HepG2 (cell line): Measurements from ENCODE around the gene CES5A. TPM values are rescaled to one million over a fixed set of nuclear protein-coding genes. Genes with fewer than 3 reads are reported as not detected.

Experiments used
- ATAC-seq: fragments of 200-7000 bp; cut with Tn5 transposase; 3 replicates; pipeline ENCODE4 v1.9.1; 2020; ENCODE audit warnings: mild to moderate bottlenecking, moderate library complexity
- BruUV-seq: library from RNA; stranded (reverse); fragments of 400-500 nt; replicated peaks from 2 replicates; lab custom pipeline; 2021; lab: Mats Ljungman, UMichigan
- CTCF ChIA-PET: fragments of 300-600 bp; formaldehyde crosslinking; extraction: SDS; loops from one replicate; lab custom pipeline; 2021; ENCODE audit warnings: low total read pairs, inconsistent platforms, low intra/inter-chr PET ratio; lab: Yijun Ruan, JAX
- POLR2A ChIA-PET: fragments of 350-600 bp; sonication (Branson Sonifier 250); formaldehyde crosslinking; loops from one replicate; lab custom pipeline; 2020; ENCODE audit warnings: antibody characterized with exemption, inconsistent platforms; lab: Yijun Ruan, JAX
- DNase-seq: peaks from one replicate; pipeline ENCODE4 v3.0.0-alpha.2; 2015; ENCODE audit warnings: low spot score
- FAIRE-seq: peaks from 3 replicates; lab custom pipeline; 2011; peaks lifted over from hg19 to GRCh38; lab: Jason Lieb, UNC
- H2AFZ ChIP-seq: one replicate; pipeline ENCODE4 v1.6.1; 2011; ENCODE audit warnings: low read length, inconsistent platforms
- H3K27ac ChIP-seq: fragments of 300-600 bp; 3 replicates; pipeline ENCODE4 v1.8.0; 2011; ENCODE audit warnings: mixed run types, mild to moderate bottlenecking, mixed read lengths, low read length, inconsistent platforms; ENCODE audit not compliant: insufficient read depth; ENCODE audit errors: extremely low read length
- H3K27me3 ChIP-seq, 2 experiments: fragments of 200-600 bp in 1 of 2; 2 replicates in 1 of 2; 3 replicates in 1 of 2; pipeline versions ENCODE4 v1.6.0 to v1.8.0; 2011; ENCODE audit warnings: low read length in 2 of 2, mild to moderate bottlenecking in 2 of 2, moderate library complexity in 2 of 2, inconsistent platforms in 1 of 2; ENCODE audit not compliant: insufficient read depth in 2 of 2, control insufficient read depth in 1 of 2
- H3K36me3 ChIP-seq, 2 experiments: fragments of 200-600 bp in 1 of 2; replicated peaks in 1 of 2; 2 replicates in 1 of 2; 3 replicates in 1 of 2; pipeline versions ENCODE4 v1.5.1 to v1.8.0; 2011; ENCODE audit warnings: low read length in 2 of 2, inconsistent platforms in 1 of 2; ENCODE audit not compliant: insufficient read depth in 2 of 2, control insufficient read depth in 1 of 2
- H3K4me1 ChIP-seq: 2 replicates; pipeline ENCODE4 v1.5.1; 2012; ENCODE audit warnings: low read length, inconsistent platforms; ENCODE audit not compliant: insufficient read depth
- H3K4me2 ChIP-seq: 2 replicates; pipeline ENCODE4 v1.6.0; 2011; ENCODE audit warnings: low read depth, low read length, inconsistent platforms
- H3K4me3 ChIP-seq, 3 experiments: fragments of 200-600 bp in 1 of 3; sonication (generic), shearing (Covaris generic) in 1 of 3; replicated peaks in 1 of 3; 2 replicates each; pipeline ENCODE4 v1.5.1; 2011 to 2016; ENCODE audit warnings: low read length in 3 of 3, inconsistent platforms in 2 of 3, low read depth in 2 of 3, mild to moderate bottlenecking in 2 of 3, control low read depth in 1 of 3, mixed read lengths in 1 of 3; ENCODE audit not compliant: insufficient read depth in 1 of 3
- H3K79me2 ChIP-seq: one replicate; pipeline ENCODE4 v1.6.1; 2011; ENCODE audit warnings: low read length, inconsistent platforms; ENCODE audit not compliant: insufficient read depth
- H3K9ac ChIP-seq: 2 replicates; pipeline ENCODE4 v1.6.0; 2011; ENCODE audit warnings: mild to moderate bottlenecking, low read depth, low read length, inconsistent platforms; ENCODE audit not compliant: insufficient read depth
- H3K9me3 ChIP-seq: 2 replicates; pipeline ENCODE4 v1.5.1; 2012; ENCODE audit warnings: mild to moderate bottlenecking, low read length
- H4K20me1 ChIP-seq: 2 replicates; pipeline ENCODE4 v1.6.0; 2011; ENCODE audit warnings: inconsistent platforms, mild to moderate bottlenecking, low read length, moderate library complexity; ENCODE audit not compliant: insufficient read depth
- AGO2 ChIP-seq: fragments of 200-400 bp; formaldehyde crosslinking; optimal IDR thresholded peaks from 2 replicates; pipeline ENCODE3; 2017; ENCODE audit warnings: mild to moderate bottlenecking, low read depth, low read length, moderate library complexity
- ARID2 ChIP-seq: sonication (generic); formaldehyde crosslinking; IDR thresholded peaks from 2 replicates; pipeline ENCODE4 v1.8.1; 2022; ENCODE audit warnings: mild to moderate bottlenecking, missing genetic modification reagents, borderline replicate concordance
- MTA3 ChIP-seq: sonication (generic); formaldehyde crosslinking; IDR thresholded peaks from 2 replicates; pipeline ENCODE4 v1.4.0; 2020; ENCODE audit warnings: missing genetic modification reagents
- ZFP36 ChIP-seq: fragments of 150-350 bp; IDR thresholded peaks from 2 replicates; pipeline ENCODE4 v1.6.1; 2018; ENCODE audit warnings: borderline replicate concordance, low read length, low read depth; ENCODE audit not compliant: partially characterized antibody
- ZNF484 ChIP-seq: sonication (generic); formaldehyde crosslinking; IDR thresholded peaks from 2 replicates; pipeline ENCODE4 v1.5.1; 2020; ENCODE audit warnings: mild to moderate bottlenecking, low read depth, missing genetic modification reagents, borderline replicate concordance
- WGBS: methylation state at CpG from one replicate; pipeline ENCODE4 v1.1.6; 2017; ENCODE audit warnings: low lambda C conversion rate; 5-methylcytosine and 5-hydroxymethylcytosine counted together
- in situ Hi-C: cut with HindIII; loops from 2 replicates; pipeline ENCODE4 v1.10.0; 2017; ENCODE audit warnings: low pct_unique_long_range_greater_than_20kb; ENCODE audit not compliant: extremely low pct_ligation_motif_present
- intact Hi-C: fragments of 100-400 bp; cut with micrococcal nuclease; formaldehyde crosslinking; loops from one replicate; pipeline ENCODE4 v1.10.0; 2022; ENCODE audit not compliant: unreplicated experiment
- polyA plus RNA-seq, 8 experiments: library from polyadenylated mRNA; depleted of rRNA in 3 of 8; stranded (reverse) in 7 of 8; unstranded in 1 of 8; fragments of >200 nt; fragmentation: Illumina TruSeq in 4 of 8; extraction: Trizol in 4 of 8; gene quantifications; 2 replicates each; pipeline versions ENCODE4 v1.2.1 to v1.2.3, GENCODE V29; 2011 to 2016; ENCODE audit warnings: low read depth in 4 of 8, missing spikeins in 1 of 8, mixed read lengths in 1 of 8; ENCODE audit not compliant: insufficient read depth in 1 of 8
- total RNA-seq, 5 experiments: library from RNA; depleted of rRNA; stranded (reverse); fragments of >200 nt; fragmentation: Illumina TruSeq; extraction: Trizol; gene quantifications; 2 replicates each; pipeline ENCODE4 v1.2.3, GENCODE V29; 2016; ENCODE audit warnings: low read depth in 1 of 5

Gene CES5A
- total and polyA plus RNA-seq, 2 of the 13 experiments (the other 11 are each of a cell fraction or from before 2014, with no cell fraction given) = not detected

- no peak for TF ChIP-seq AGO2
- no peak for TF ChIP-seq ARID2 (CRISPR knock-in tag)
These were observed 1.7 kb upstream of the CES5A start (continued) for GRCh38 chr16:55876854-55877253.

DNA sequence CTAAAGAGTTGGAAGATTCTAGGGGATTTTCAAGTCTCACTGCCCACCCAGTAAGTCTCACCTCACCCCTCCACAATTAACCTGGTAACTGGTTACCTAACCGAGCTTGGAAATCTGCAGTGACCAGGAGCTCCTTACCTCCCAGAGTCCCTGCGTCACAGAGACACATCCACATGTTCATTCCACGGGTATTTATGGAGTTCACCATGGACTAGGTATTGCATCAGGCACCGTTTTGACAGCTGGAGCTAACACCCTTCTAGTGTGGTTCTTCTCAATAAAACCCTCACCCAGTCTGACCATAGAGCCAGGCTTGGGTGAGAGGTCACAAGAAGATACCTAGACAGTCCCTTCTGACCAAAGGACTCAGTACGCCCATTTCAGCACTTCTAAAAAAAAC, 2.1 kb downstream of the CES5A start:
- CTCF ChIA-PET = no interaction called here

DNA sequence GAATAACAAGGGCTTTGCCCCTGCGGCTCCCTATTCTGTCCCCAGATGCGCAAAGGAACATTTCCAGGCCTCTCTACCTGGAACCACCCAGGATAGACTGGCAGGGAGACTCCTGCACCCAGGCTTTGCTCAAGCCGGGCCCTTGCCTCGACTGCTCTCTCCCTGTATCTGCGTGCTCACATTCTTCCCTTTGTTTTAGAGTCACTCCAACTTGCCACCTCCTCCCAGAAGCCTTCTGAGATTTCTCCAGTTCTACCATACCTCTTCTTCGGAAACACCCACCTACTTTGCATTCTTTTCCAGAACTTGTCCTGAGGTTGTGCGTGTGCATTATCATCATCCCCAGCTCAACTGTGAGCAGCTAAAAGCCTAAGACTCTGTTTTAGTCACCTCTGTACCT, 3.0 kb downstream of the CES5A start:
- Histone ChIP-seq H3K4me1 (peaks cover 16% of the 10 kb centered on the region), H3K9me3 (no peaks in the 10 kb centered on the region), H3K9ac (no peak overlapping the region), H3K27ac (no peak overlapping the region), H4K20me1 (no peaks in the 10 kb centered on the region), H3K36me3 (no peaks in the 10 kb centered on the region), H2AFZ (no peak overlapping the region), H3K4me3 (no peak overlapping the region), H3K27me3 (peaks cover 0 to 4% of the 10 kb centered on the region in 2 experiments; a peak in 2 of 5 replicates), H3K4me2 (peak overlapping the region; percentile 65; the same call in 1 of the 2 replicates), H3K79me2 (no peaks in the 10 kb centered on the region)
- BruUV-seq = no TSS peak
- no peak; the same call in 1 of the 3 replicates for ATAC-seq
- TF ChIP-seq ZNF484 = no peak
- TF ChIP-seq ZFP36 = peak; percentile 38
- intact Hi-C loops = no loop called here
- no peak for DNase-seq
- FAIRE-seq = no peak
- 90% methylated on average over 6 of the region's 7 CpGs for WGBS
- POLR2A ChIA-PET = no interaction called here
- in situ Hi-C loops = no loop called here
- CTCF ChIA-PET = no interaction called here

More for the DNA sequence above, 2.1 kb downstream of the CES5A start:
- no TSS peak for BruUV-seq
- 30% methylated on average over 5 of the region's 5 CpGs for WGBS
- TF ChIP-seq MTA3 = no peak
- POLR2A ChIA-PET = no interaction called here
- no peak overlapping the region for H2AFZ ChIP-seq
- H3K9ac ChIP-seq = no peak overlapping the region
- H3K9me3 ChIP-seq = no peaks in the 10 kb centered on the region
- no peak for ATAC-seq
- intact Hi-C loops (no loop called here), in situ Hi-C loops (no loop called here)
- no peak overlapping the region for H3K27ac ChIP-seq
- H3K4me1 ChIP-seq = peaks cover 16% of the 10 kb centered on the region
- peaks cover under 1 to 4% of the 10 kb centered on the region in 2 experiments; a peak in 2 of 5 replicates for H3K27me3 ChIP-seq
- no peak overlapping the region for H3K4me3 ChIP-seq
- no peak for DNase-seq
- H3K36me3 ChIP-seq = no peaks in the 10 kb centered on the region
- H3K79me2 ChIP-seq = no peaks in the 10 kb centered on the region
- no peak overlapping the region for H3K4me2 ChIP-seq
- no peak for FAIRE-seq
- no peaks in the 10 kb centered on the region for H4K20me1 ChIP-seq
